Prostate gland (tissue), 2 donors: Measurements from ENCODE around the gene SLC52A3. TPM values are rescaled to one million over a fixed set of nuclear protein-coding genes. Genes with fewer than 3 reads are reported as not detected.

Experiments used
- DNase-seq: peaks from one replicate; pipeline ENCODE4 v3.0.0-alpha.2; 2019; ENCODE audit warnings: low spot score
- H3K27ac ChIP-seq, 2 donors: fragments of 200-600 bp; sonication (generic); 2 replicates each; pipeline ENCODE4 v1.5.1; 2017 to 2019
- H3K27me3 ChIP-seq: fragments of 200-600 bp; sonication (generic); replicated peaks from 2 replicates; pipeline ENCODE4 v1.5.1; 2019; ENCODE audit not compliant: insufficient read depth
- H3K36me3 ChIP-seq, 2 donors: fragments of 200-600 bp; sonication (generic); 1 replicate in 1 of 2; 2 replicates in 1 of 2; pipeline versions ENCODE4 v1.5.1 to v1.8.1; 2017 to 2019
- H3K4me1 ChIP-seq: fragments of 200-600 bp; sonication (generic); replicated peaks from 2 replicates; pipeline ENCODE4 v1.5.1; 2019
- H3K4me3 ChIP-seq, 2 donors: fragments of 200-600 bp; sonication (generic); 2 replicates each; pipeline ENCODE4 v1.5.1; 2017 to 2019
- H3K9me3 ChIP-seq: fragments of 200-600 bp; sonication (generic); 2 replicates; pipeline ENCODE4 v1.5.1; 2017
- CTCF ChIP-seq, 4 experiments: fragments of 200-600 bp in 2 of 4; fragments of 450-650 bp in 2 of 4; sonication (generic) in 2 of 4; IDR thresholded peaks; 1 replicate in 3 of 4; 2 replicates in 1 of 4; pipeline ENCODE4 v1.5.1; 2016 to 2019; ENCODE audit warnings: antibody characterized with exemption in 4 of 4, mild to moderate bottlenecking in 2 of 4, moderate library complexity in 2 of 4
- POLR2A ChIP-seq: fragments of 450-650 bp; IDR thresholded peaks from one replicate; pipeline ENCODE4 v1.6.1; 2016; ENCODE audit warnings: antibody characterized with exemption, mild to moderate bottlenecking
- POLR2AphosphoS5 ChIP-seq: sonication (generic); formaldehyde crosslinking; IDR thresholded peaks from one replicate; pipeline ENCODE4 v1.6.1; 2017; ENCODE audit warnings: antibody characterized with exemption
- WGBS: methylation state at CpG from one replicate; pipeline ENCODE4 v1.1.5; 2018; 5-methylcytosine and 5-hydroxymethylcytosine counted together
- intact Hi-C: fragments of 100-400 bp; cut with DNase I; formaldehyde crosslinking; loops from one replicate; pipeline ENCODE4 v1.14.2; 2022
- total RNA-seq, 2 donors: library from RNA; depleted of rRNA; stranded (reverse); fragments of >200 nt; gene quantifications; one replicate each; pipeline ENCODE4 v1.1.0, GENCODE V29; 2016

The SLC52A3 gene
- total RNA-seq, 2 donors from 2014 or later, result 34.3 to 221 TPM

GRCh38 chr20:722822-723644 lies 45.3 kb downstream of the SLC52A3 start:
- Histone ChIP-seq H3K4me1 (no peaks in the 10 kb centered on the region), H3K27me3 (peaks cover 3% of the 10 kb centered on the region), H3K9me3 (no peaks in the 10 kb centered on the region), H3K4me3 (no peak overlapping the region), H3K36me3 (no peaks in the 10 kb centered on the region), H3K27ac (no peak overlapping the region)
- intact Hi-C loops, result no loop called here
- DNase-seq, result no peak
- no peak for TF ChIP-seq POLR2AphosphoS5
- no peak for TF ChIP-seq POLR2A
- no peak for TF ChIP-seq CTCF (IDR thresholded peaks at IDR 0.05)
- WGBS, result 90% methylated on average over 10 of the region's 11 CpGs

GRCh38 chr20:721876-722275 lies 46.4 kb downstream of the SLC52A3 start:
- 94% methylated on average over 4 of the region's 4 CpGs for WGBS
- Histone ChIP-seq H3K4me1 (no peaks in the 10 kb centered on the region), H3K36me3 (no peaks in the 10 kb centered on the region), H3K27me3 (peaks cover 3% of the 10 kb centered on the region), H3K9me3 (no peaks in the 10 kb centered on the region), H3K4me3 (no peak overlapping the region), H3K27ac (no peak overlapping the region)
- intact Hi-C loops, result no loop called here
- DNase-seq, result no peak
- TF ChIP-seq POLR2AphosphoS5, result no peak
- TF ChIP-seq CTCF (IDR thresholded peaks at IDR 0.05), result no peak
- no peak for TF ChIP-seq POLR2A

- H3K27me3 ChIP-seq, result peaks cover 3% of the 10 kb centered on the region
- no peak for DNase-seq
- WGBS, result 65% methylated on average over 11 of the region's 11 CpGs
- TF ChIP-seq CTCF (IDR thresholded peaks at IDR 0.05), result no peak
- TF ChIP-seq POLR2AphosphoS5, result no peak
- TF ChIP-seq POLR2A, result no peak
- H3K4me3 ChIP-seq, result no peak overlapping the region
- no peaks in the 10 kb centered on the region for H3K4me1 ChIP-seq
- no peak overlapping the region for H3K27ac ChIP-seq
- no peaks in the 10 kb centered on the region for H3K9me3 ChIP-seq
- intact Hi-C loops, result no loop called here
- no peaks in the 10 kb centered on the region for H3K36me3 ChIP-seq
Observed at GRCh38 chr20:719816-720215, 48.5 kb downstream of the SLC52A3 start.

GRCh38 chr20:719068-719467 lies 49.2 kb downstream of the SLC52A3 start:
- TF ChIP-seq POLR2AphosphoS5, result no peak
- no peak for TF ChIP-seq CTCF (IDR thresholded peaks at IDR 0.05)
- TF ChIP-seq POLR2A, result no peak
- H3K9me3 ChIP-seq, result no peaks in the 10 kb centered on the region
- H3K4me3 ChIP-seq, result no peak overlapping the region
- H3K4me1 ChIP-seq, result no peaks in the 10 kb centered on the region
- no peak overlapping the region for H3K27ac ChIP-seq
- H3K27me3 ChIP-seq, result peaks cover 3% of the 10 kb centered on the region
- intact Hi-C loops, result no loop called here
- H3K36me3 ChIP-seq, result no peaks in the 10 kb centered on the region
- DNase-seq, result no peak
- 89% methylated on average over 5 of the region's 5 CpGs for WGBS

- intact Hi-C loops, result no loop called here
- no peaks in the 10 kb centered on the region for H3K9me3 ChIP-seq
- H3K36me3 ChIP-seq, result no peaks in the 10 kb centered on the region
- H3K27me3 ChIP-seq, result no peaks in the 10 kb centered on the region
- H3K4me1 ChIP-seq, result no peaks in the 10 kb centered on the region
- H3K27ac ChIP-seq, result no peak overlapping the region
- no peak overlapping the region for H3K4me3 ChIP-seq
- no peak for TF ChIP-seq CTCF (IDR thresholded peaks at IDR 0.05)
- TF ChIP-seq POLR2AphosphoS5, result no peak
- TF ChIP-seq POLR2A, result no peak
- DNase-seq, result no peak
- WGBS, result 50% methylated on average over 5 of the region's 5 CpGs
Observed at GRCh38 chr20:717832-718231, 50.5 kb downstream of the SLC52A3 start.
